Fibroblast of lung (primary cell): ENCODE data around the gene KLHL17.

Experiments used
- EZH2 ChIP-seq: IDR thresholded peaks from 2 replicates; pipeline ENCODE4 v1.5.1; 2012; ENCODE audit warnings: low read length, control low read depth, mild to moderate bottlenecking; ENCODE audit errors: missing control alignments
- TF ChIP-seq, protein P1 (sequence below), 2 donors: IDR thresholded peaks in 1 of 2; conservative IDR thresholded peaks in 1 of 2; 1 replicate in 1 of 2; 2 replicates in 1 of 2; pipeline ENCODE4 v1.5.1; 2011 to 2012; ENCODE audit warnings: low read length in 2 of 2, control low read depth in 1 of 2, inconsistent platforms in 1 of 2, low read depth in 1 of 2, mild to moderate bottlenecking in 1 of 2

DNA sequence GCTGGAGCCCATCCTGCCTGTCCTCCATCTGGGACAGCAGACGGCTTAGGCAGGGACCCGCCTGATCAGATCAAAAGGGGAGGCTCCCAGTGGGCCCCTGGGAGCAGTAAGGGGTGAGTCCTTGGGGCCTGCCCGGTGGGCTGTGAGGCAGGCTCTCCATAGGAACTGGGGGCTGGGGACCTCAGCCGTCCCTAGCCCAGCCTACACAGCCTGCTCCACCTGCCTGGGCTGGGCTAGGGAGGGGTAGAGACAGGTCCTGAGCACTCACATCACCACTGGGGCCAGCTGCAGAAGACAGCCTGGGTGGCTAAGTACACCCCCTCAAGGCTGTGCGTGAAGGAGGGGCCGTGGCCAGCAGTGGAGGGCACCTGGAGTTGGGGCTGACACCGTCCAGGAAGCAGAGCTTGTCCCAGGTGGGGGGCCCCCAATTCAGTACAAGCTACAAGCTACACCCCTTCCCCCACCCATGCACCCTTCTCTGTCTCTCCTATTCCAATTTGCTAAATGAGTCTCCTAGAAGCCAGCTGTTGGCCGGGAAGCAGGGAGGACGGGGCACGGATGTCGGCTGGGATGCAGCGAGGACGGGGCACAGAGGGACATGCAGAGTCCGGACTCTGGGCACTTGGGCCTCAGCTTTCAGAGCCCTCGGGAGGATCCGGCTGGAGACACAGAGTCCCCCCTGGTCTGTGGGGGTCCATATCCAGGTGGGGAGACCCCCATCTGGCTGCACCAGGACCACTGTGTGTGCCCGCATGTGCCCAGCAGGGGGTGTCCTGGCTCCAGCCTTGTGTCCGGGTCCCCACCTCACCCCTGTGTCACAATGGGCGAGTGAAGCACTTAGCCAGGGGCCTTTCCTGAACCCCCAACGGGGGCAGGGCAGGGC is 54.7 kb downstream of the KLHL17 start:
- TF ChIP-seq, protein P1, sequence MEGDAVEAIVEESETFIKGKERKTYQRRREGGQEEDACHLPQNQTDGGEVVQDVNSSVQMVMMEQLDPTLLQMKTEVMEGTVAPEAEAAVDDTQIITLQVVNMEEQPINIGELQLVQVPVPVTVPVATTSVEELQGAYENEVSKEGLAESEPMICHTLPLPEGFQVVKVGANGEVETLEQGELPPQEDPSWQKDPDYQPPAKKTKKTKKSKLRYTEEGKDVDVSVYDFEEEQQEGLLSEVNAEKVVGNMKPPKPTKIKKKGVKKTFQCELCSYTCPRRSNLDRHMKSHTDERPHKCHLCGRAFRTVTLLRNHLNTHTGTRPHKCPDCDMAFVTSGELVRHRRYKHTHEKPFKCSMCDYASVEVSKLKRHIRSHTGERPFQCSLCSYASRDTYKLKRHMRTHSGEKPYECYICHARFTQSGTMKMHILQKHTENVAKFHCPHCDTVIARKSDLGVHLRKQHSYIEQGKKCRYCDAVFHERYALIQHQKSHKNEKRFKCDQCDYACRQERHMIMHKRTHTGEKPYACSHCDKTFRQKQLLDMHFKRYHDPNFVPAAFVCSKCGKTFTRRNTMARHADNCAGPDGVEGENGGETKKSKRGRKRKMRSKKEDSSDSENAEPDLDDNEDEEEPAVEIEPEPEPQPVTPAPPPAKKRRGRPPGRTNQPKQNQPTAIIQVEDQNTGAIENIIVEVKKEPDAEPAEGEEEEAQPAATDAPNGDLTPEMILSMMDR (conservative IDR thresholded peaks at IDR 0.05 in 1 of 2, IDR thresholded peaks at IDR 0.05 in 1 of 2; ENCODE audit: low read depth in 1 of 2, low read length in 2 of 2): peak; percentile 24 to 35
- TF ChIP-seq EZH2: no peak
